Suprapubic skin (tissue), 4 donors: Measurements from ENCODE around the gene FSCN2. TPM values are rescaled to one million over a fixed set of nuclear protein-coding genes. Genes with fewer than 3 reads are reported as not detected.

Source experiments
- DNase-seq, 2 donors: peaks; one replicate each; pipeline ENCODE4 v3.0.0-alpha.2; 2019; ENCODE audit warnings: low spot score in 2 of 2
- H3K27ac ChIP-seq: fragments of 200-600 bp; sonication (generic); one replicate; pipeline ENCODE4 v1.5.1; 2019
- H3K27me3 ChIP-seq: fragments of 200-600 bp; sonication (generic); one replicate; pipeline ENCODE4 v1.5.1; 2019
- H3K36me3 ChIP-seq: fragments of 200-600 bp; sonication (generic); one replicate; pipeline ENCODE4 v1.5.1; 2019
- H3K4me1 ChIP-seq: fragments of 200-600 bp; sonication (generic); one replicate; pipeline ENCODE4 v1.5.1; 2019
- H3K4me3 ChIP-seq: fragments of 200-600 bp; sonication (generic); one replicate; pipeline ENCODE4 v1.5.1; 2019; ENCODE audit warnings: mild to moderate bottlenecking
- H3K9me3 ChIP-seq: fragments of 200-600 bp; sonication (generic); one replicate; pipeline ENCODE4 v1.5.1; 2019
- EP300 ChIP-seq: sonication (generic); formaldehyde crosslinking; IDR thresholded peaks from one replicate; pipeline ENCODE4 v1.6.1; 2017; ENCODE audit warnings: antibody characterized with exemption
- POLR2A ChIP-seq, 2 donors: fragments of 450-650 bp; IDR thresholded peaks; one replicate each; pipeline ENCODE4 v1.6.1; 2017; ENCODE audit warnings: antibody characterized with exemption in 2 of 2, mild to moderate bottlenecking in 2 of 2, moderate library complexity in 2 of 2
- POLR2AphosphoS5 ChIP-seq, 3 donors: sonication (generic); formaldehyde crosslinking; IDR thresholded peaks; one replicate each; pipeline ENCODE4 v1.6.1; 2017; ENCODE audit warnings: antibody characterized with exemption in 3 of 3
- WGBS: methylation state at CpG from one replicate; pipeline ENCODE4 v1.1.5; 2018; 5-methylcytosine and 5-hydroxymethylcytosine counted together
- total RNA-seq, 4 donors: library from RNA; depleted of rRNA; stranded (reverse); fragments of >200 nt; gene quantifications; one replicate each; pipeline ENCODE4 v1.1.0, GENCODE V29; 2016
- TF ChIP-seq, protein P1 (sequence below), 2 donors: fragments of 200-600 bp in 1 of 2; fragments of 450-650 bp in 1 of 2; sonication (generic) in 1 of 2; IDR thresholded peaks; one replicate each; pipeline ENCODE4 v1.5.1; 2016 to 2019; ENCODE audit warnings: antibody characterized with exemption in 2 of 2, mild to moderate bottlenecking in 1 of 2, moderate library complexity in 1 of 2

The FSCN2 gene
- total RNA-seq, 4 donors from 2014 or later: 0.52 to 4.7 (median 3.3) TPM

DNA sequence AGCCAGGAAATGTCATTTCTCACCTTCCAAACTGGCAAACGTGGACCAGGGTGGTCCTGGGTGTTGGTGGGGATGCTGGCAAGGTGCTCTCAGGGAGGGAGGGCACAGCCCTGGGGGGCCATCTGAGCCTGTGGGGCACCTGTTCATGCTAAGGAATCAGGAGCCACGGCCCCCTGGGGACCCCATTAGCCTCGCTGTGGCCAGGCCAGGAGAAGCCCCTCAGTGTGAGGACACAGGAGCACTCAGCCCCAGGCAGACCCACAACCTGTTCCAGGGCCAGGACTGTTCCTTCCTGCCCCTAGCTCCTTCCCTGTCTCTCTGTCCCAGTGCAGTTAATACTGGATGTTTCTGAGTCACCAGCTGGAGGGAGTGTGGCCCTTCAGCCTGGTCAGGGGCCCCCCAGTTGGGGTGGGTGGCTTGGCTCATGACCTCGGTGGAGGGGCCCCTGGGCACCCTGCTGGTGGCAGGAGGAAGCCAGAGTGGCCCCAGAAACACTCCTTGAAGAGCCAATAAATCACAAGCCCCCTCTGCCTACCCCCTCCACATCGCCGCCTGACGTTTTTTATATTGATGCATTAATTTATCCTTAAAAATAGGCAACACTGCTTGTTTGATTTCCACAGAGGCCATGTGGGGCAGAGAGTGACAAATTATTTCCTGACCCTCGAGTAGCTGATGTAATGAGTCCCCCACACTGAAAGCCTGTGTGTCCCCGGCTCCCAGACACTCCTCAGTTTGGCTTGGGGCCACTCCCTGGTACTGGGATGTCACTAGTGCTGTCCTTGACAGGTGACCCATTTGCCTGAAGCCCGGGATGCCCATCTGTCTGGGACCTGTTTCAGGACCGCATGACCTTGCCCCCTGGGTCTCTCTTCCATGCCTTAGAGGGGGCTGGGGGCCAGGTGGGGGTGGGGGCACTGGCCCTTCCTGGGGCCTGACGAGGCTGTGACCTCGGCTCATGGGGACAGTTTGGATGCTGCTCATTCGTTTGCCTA is 37.9 kb upstream of the FSCN2 start:
- peaks cover 19% of the 10 kb centered on the region for H3K4me1 ChIP-seq
- H3K36me3 ChIP-seq: no peaks in the 10 kb centered on the region
- no peak for TF ChIP-seq POLR2AphosphoS5 (IDR thresholded peaks at IDR 0.05)
- H3K9me3 ChIP-seq: no peaks in the 10 kb centered on the region
- peaks cover 20% of the 10 kb centered on the region for H3K27me3 ChIP-seq
- 72% methylated on average over 11 of the region's 14 CpGs for WGBS
- H3K27ac ChIP-seq: no peak overlapping the region
- no peak for DNase-seq
- no peak overlapping the region for H3K4me3 ChIP-seq

DNA sequence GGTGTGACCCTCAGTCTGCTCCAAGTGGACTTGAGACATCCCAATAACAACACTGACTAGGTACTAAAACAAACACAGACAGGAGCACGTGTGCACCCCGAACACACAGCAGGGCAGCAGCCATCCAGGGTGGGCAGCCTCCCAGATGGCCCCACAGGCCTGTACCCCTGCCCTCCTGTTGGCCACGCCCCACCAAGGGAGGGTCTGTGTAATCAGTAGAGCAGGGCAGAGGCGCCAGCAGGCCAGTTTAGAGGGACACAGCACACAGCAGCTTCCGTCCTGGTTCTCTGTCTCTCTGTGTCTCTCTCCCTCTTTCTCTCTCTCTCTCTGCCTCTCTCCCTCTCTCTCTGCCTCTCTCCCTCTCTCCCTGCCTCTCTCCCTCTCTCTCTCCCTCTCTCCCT is 37.0 kb upstream of the FSCN2 start:
- Histone ChIP-seq H3K4me1 (peaks cover 19% of the 10 kb centered on the region), H3K36me3 (no peaks in the 10 kb centered on the region), H3K4me3 (no peak overlapping the region), H3K27me3 (peaks cover 20% of the 10 kb centered on the region), H3K9me3 (no peaks in the 10 kb centered on the region), H3K27ac (no peak overlapping the region)
- no peak for DNase-seq
- 40% methylated on average over 5 of the region's 5 CpGs for WGBS
- TF ChIP-seq EP300 (no peak), POLR2AphosphoS5 (IDR thresholded peaks at IDR 0.05) (no peak), POLR2A (IDR thresholded peaks at IDR 0.05) (no peak)
- TF ChIP-seq, protein P1, sequence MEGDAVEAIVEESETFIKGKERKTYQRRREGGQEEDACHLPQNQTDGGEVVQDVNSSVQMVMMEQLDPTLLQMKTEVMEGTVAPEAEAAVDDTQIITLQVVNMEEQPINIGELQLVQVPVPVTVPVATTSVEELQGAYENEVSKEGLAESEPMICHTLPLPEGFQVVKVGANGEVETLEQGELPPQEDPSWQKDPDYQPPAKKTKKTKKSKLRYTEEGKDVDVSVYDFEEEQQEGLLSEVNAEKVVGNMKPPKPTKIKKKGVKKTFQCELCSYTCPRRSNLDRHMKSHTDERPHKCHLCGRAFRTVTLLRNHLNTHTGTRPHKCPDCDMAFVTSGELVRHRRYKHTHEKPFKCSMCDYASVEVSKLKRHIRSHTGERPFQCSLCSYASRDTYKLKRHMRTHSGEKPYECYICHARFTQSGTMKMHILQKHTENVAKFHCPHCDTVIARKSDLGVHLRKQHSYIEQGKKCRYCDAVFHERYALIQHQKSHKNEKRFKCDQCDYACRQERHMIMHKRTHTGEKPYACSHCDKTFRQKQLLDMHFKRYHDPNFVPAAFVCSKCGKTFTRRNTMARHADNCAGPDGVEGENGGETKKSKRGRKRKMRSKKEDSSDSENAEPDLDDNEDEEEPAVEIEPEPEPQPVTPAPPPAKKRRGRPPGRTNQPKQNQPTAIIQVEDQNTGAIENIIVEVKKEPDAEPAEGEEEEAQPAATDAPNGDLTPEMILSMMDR (IDR thresholded peaks at IDR 0.05): no peak

DNA sequence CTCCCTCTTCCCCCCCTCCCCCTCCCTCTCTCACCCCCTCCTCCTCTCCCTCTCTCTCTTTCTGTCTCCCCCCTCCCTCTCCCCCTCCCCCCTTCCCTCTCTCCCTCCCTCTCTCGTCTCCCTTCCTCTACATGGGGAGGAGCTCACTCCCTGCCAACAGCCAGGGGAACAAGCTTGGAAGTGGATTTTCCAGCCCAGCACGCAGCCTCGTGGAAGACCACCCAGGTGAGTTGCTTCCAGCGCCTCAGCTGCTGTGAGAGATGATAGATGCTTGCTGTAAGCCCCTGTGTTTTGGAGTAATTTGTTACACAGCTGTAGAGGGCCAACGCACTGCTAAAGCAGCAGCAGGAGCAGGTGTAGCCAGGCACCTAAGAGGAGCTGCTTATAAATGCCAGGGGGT is 36.4 kb upstream of the FSCN2 start:
- H3K36me3 ChIP-seq: no peaks in the 10 kb centered on the region
- H3K4me1 ChIP-seq: peaks cover 19% of the 10 kb centered on the region
- no peak overlapping the region for H3K4me3 ChIP-seq
- no peak overlapping the region for H3K27ac ChIP-seq
- 58% methylated on average over 1 of the region's 5 CpGs for WGBS
- H3K27me3 ChIP-seq: peaks cover 20% of the 10 kb centered on the region
- no peak for DNase-seq
- H3K9me3 ChIP-seq: no peaks in the 10 kb centered on the region
- no peak for TF ChIP-seq EP300
- no peak for TF ChIP-seq POLR2A (IDR thresholded peaks at IDR 0.05)
- TF ChIP-seq, protein P1 (IDR thresholded peaks at IDR 0.05): no peak
- TF ChIP-seq POLR2AphosphoS5 (IDR thresholded peaks at IDR 0.05): no peak

DNA sequence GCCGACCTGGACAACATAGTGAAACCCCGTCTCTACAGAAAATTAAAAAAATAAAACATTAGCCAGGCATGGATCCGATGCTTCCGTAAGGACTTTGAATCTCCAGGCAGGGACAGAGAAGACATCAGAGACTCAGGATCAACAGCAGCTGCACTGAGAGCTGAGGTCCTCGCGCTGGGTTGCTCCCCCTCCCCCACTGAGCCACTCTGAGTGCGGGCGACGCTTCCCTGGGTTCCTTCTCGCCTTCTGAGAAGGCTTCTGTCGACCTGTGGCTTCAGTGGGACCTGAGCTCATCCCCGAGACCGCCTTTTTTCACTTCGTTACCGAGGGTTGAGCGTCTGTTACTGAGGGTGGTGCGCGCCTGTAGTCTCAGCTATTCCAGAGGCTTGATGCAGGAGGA is 36.0 kb upstream of the FSCN2 start:
- no peak for TF ChIP-seq POLR2AphosphoS5 (IDR thresholded peaks at IDR 0.05)
- TF ChIP-seq, protein P1 (IDR thresholded peaks at IDR 0.05): no peak
- no peak for TF ChIP-seq POLR2A (IDR thresholded peaks at IDR 0.05)
- no peak for TF ChIP-seq EP300
- no peak for DNase-seq
- H3K27ac ChIP-seq: no peak overlapping the region

DNA sequence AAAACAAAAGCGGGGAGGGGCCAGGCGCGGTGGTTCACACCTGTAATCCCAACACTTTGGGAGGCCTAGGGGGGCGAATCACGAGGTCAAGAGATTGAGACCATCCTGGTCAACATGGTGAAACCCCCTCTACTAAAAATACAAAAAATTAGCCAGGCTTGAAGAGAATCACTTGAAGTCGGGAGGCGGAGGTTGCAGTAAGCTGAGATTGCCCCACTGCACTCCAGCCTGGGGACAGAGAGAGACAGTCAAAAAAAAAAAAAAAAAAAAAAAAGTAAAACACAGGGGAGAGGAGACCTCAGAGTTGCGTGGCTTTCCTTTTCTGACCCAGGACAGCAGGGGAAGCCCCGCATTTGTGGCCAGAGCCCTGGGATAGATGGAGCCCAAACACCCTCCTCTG is 35.5 kb upstream of the FSCN2 start:
- WGBS: 88% methylated on average over 9 of the region's 9 CpGs
- H3K9me3 ChIP-seq: no peaks in the 10 kb centered on the region
- DNase-seq: no peak
- H3K4me3 ChIP-seq: no peak overlapping the region
- H3K27ac ChIP-seq: no peak overlapping the region
- no peaks in the 10 kb centered on the region for H3K36me3 ChIP-seq
- peaks cover 16% of the 10 kb centered on the region for H3K27me3 ChIP-seq
- peaks cover 13% of the 10 kb centered on the region for H3K4me1 ChIP-seq
- TF ChIP-seq EP300 (no peak), POLR2A (IDR thresholded peaks at IDR 0.05) (no peak)
- TF ChIP-seq, protein P1 (IDR thresholded peaks at IDR 0.05): no peak

More for the DNA sequence above, 36.0 kb upstream of the FSCN2 start:
- Histone ChIP-seq H3K4me3 (no peak overlapping the region), H3K9me3 (no peaks in the 10 kb centered on the region), H3K4me1 (peaks cover 19% of the 10 kb centered on the region), H3K27me3 (peaks cover 20% of the 10 kb centered on the region), H3K36me3 (no peaks in the 10 kb centered on the region)
- WGBS: 71% methylated on average over 18 of the region's 18 CpGs
